ENCODE measurements around the gene NR1H2. TPM values are rescaled to one million over a fixed set of nuclear protein-coding genes. Genes with fewer than 3 reads are reported as not detected.

Gene NR1H2
- total and polyA plus RNA-seq, 10 of the 15 experiments (the other 5 are each of a cell fraction or from before 2014, with no cell fraction given): 0.05 to 54.2 (median 35.1) TPM

DNA sequence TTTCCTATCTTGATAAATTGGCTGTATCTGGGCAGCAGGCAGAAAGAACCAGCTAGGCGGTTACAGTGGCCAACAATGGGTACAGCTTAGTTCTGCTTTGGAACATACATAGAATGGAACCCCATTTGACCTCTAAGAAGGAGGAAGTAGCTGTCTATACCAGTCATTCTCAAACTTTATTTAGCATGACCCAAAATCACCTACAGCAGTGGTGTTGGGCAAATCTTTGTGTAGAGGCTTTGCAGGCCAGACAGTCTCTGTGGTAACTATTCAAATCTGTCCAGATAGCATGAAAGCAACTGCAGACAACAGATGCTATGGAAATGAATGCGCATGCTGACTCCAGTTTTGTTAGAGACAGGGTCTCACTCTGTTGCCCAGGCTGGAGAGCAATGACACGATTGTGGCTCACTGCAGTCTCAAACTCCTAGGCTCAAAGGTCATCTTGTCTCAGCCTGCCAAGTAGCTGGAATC, 35.1 kb upstream of the NR1H2 start (continued):
- TF ChIP-seq RAD51 (IDR thresholded peaks at IDR 0.05) (peak; percentile 48; the same call in 1 of the 2 replicates), BRCA1 (IDR thresholded peaks at IDR 0.05; ENCODE audit: low read depth, low read length) (no peak), NR2C2 (IDR thresholded peaks at IDR 0.05; ENCODE audit: borderline replicate concordance, control insufficient read depth, insufficient read length, low read depth) (no peak), IKZF2 (IDR thresholded peaks at IDR 0.05) (peak; percentile 66; a peak in 2 of 4 replicates), STAT3 (IDR thresholded peaks at IDR 0.05; ENCODE audit: low read depth, low read length) (0 out of 2 replicates have a peak, but pooled peaks have one; percentile 62), WRNIP1 (IDR thresholded peaks at IDR 0.05; ENCODE audit: borderline replicate concordance, low read depth, low read length) (peak; percentile 52; the same call in 1 of the 2 replicates), CREM (IDR thresholded peaks at IDR 0.05; ENCODE audit: low read depth) (no peak), EP300 (IDR thresholded peaks at IDR 0.05; ENCODE audit: borderline replicate concordance in 1 of 2, control insufficient read depth in 1 of 2, low read depth in 2 of 2, low read length in 2 of 2) (peak; percentile 39 to 78; a peak in 3 of 4 replicates), RELA (IDR thresholded peaks at IDR 0.05; ENCODE audit: borderline replicate concordance, partially characterized antibody) (no peak), NBN (IDR thresholded peaks at IDR 0.05) (peak; percentile 91), BCL11A (IDR thresholded peaks at IDR 0.05; ENCODE audit: low read depth, low read length) (peak; percentile 30; the same call in 1 of the 2 replicates), MXI1 (IDR thresholded peaks at IDR 0.05; ENCODE audit: low read depth, low read length) (no peak), MEF2B (IDR thresholded peaks at IDR 0.05; ENCODE audit: partially characterized antibody, poor library complexity, severe bottlenecking) (peak; percentile 78), YY1 (IDR thresholded peaks at IDR 0.05; ENCODE audit: low read depth, low read length) (0 out of 2 replicates have a peak, but pooled peaks have one; percentile 25), TBL1XR1 (IDR thresholded peaks at IDR 0.05; ENCODE audit: low read depth, low read length) (peak; percentile 42; the same call in 1 of the 2 replicates), BACH1 (IDR thresholded peaks at IDR 0.05; ENCODE audit: borderline replicate concordance) (no peak; the same call in 1 of the 2 replicates), POLR2AphosphoS5 (IDR thresholded peaks at IDR 0.05; ENCODE audit: low read length) (0 out of 2 replicates have a peak, but pooled peaks have one; percentile 54)
- TF ChIP-seq, protein P1, sequence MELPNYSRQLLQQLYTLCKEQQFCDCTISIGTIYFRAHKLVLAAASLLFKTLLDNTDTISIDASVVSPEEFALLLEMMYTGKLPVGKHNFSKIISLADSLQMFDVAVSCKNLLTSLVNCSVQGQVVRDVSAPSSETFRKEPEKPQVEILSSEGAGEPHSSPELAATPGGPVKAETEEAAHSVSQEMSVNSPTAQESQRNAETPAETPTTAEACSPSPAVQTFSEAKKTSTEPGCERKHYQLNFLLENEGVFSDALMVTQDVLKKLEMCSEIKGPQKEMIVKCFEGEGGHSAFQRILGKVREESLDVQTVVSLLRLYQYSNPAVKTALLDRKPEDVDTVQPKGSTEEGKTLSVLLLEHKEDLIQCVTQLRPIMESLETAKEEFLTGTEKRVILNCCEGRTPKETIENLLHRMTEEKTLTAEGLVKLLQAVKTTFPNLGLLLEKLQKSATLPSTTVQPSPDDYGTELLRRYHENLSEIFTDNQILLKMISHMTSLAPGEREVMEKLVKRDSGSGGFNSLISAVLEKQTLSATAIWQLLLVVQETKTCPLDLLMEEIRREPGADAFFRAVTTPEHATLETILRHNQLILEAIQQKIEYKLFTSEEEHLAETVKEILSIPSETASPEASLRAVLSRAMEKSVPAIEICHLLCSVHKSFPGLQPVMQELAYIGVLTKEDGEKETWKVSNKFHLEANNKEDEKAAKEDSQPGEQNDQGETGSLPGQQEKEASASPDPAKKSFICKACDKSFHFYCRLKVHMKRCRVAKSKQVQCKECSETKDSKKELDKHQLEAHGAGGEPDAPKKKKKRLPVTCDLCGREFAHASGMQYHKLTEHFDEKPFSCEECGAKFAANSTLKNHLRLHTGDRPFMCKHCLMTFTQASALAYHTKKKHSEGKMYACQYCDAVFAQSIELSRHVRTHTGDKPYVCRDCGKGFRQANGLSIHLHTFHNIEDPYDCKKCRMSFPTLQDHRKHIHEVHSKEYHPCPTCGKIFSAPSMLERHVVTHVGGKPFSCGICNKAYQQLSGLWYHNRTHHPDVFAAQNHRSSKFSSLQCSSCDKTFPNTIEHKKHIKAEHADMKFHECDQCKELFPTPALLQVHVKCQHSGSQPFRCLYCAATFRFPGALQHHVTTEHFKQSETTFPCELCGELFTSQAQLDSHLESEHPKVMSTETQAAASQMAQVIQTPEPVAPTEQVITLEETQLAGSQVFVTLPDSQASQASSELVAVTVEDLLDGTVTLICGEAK (IDR thresholded peaks at IDR 0.05; ENCODE audit: borderline replicate concordance): peak; percentile 88; the same call in 1 of the 2 replicates
- TF ChIP-seq, protein P2, sequence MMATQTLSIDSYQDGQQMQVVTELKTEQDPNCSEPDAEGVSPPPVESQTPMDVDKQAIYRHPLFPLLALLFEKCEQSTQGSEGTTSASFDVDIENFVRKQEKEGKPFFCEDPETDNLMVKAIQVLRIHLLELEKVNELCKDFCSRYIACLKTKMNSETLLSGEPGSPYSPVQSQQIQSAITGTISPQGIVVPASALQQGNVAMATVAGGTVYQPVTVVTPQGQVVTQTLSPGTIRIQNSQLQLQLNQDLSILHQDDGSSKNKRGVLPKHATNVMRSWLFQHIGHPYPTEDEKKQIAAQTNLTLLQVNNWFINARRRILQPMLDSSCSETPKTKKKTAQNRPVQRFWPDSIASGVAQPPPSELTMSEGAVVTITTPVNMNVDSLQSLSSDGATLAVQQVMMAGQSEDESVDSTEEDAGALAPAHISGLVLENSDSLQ (IDR thresholded peaks at IDR 0.05): peak; percentile 57; the same call in 1 of the 2 replicates
- TF ChIP-seq, protein P3, sequence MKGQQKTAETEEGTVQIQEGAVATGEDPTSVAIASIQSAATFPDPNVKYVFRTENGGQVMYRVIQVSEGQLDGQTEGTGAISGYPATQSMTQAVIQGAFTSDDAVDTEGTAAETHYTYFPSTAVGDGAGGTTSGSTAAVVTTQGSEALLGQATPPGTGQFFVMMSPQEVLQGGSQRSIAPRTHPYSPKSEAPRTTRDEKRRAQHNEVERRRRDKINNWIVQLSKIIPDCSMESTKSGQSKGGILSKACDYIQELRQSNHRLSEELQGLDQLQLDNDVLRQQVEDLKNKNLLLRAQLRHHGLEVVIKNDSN (IDR thresholded peaks at IDR 0.05; ENCODE audit: borderline replicate concordance, extremely low read length, insufficient read depth, low read depth, low read length): no peak
- TF ChIP-seq, protein P4, sequence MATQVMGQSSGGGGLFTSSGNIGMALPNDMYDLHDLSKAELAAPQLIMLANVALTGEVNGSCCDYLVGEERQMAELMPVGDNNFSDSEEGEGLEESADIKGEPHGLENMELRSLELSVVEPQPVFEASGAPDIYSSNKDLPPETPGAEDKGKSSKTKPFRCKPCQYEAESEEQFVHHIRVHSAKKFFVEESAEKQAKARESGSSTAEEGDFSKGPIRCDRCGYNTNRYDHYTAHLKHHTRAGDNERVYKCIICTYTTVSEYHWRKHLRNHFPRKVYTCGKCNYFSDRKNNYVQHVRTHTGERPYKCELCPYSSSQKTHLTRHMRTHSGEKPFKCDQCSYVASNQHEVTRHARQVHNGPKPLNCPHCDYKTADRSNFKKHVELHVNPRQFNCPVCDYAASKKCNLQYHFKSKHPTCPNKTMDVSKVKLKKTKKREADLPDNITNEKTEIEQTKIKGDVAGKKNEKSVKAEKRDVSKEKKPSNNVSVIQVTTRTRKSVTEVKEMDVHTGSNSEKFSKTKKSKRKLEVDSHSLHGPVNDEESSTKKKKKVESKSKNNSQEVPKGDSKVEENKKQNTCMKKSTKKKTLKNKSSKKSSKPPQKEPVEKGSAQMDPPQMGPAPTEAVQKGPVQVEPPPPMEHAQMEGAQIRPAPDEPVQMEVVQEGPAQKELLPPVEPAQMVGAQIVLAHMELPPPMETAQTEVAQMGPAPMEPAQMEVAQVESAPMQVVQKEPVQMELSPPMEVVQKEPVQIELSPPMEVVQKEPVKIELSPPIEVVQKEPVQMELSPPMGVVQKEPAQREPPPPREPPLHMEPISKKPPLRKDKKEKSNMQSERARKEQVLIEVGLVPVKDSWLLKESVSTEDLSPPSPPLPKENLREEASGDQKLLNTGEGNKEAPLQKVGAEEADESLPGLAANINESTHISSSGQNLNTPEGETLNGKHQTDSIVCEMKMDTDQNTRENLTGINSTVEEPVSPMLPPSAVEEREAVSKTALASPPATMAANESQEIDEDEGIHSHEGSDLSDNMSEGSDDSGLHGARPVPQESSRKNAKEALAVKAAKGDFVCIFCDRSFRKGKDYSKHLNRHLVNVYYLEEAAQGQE (IDR thresholded peaks at IDR 0.05; ENCODE audit: low read depth, low read length): no peak

All from GM12878 (cell line).